ENCODE data around the gene PLXNC1.

GRCh38 chr12:94265966-94266745, 117.8 kb downstream of the PLXNC1 start:
- TF ChIP-seq, protein P1, sequence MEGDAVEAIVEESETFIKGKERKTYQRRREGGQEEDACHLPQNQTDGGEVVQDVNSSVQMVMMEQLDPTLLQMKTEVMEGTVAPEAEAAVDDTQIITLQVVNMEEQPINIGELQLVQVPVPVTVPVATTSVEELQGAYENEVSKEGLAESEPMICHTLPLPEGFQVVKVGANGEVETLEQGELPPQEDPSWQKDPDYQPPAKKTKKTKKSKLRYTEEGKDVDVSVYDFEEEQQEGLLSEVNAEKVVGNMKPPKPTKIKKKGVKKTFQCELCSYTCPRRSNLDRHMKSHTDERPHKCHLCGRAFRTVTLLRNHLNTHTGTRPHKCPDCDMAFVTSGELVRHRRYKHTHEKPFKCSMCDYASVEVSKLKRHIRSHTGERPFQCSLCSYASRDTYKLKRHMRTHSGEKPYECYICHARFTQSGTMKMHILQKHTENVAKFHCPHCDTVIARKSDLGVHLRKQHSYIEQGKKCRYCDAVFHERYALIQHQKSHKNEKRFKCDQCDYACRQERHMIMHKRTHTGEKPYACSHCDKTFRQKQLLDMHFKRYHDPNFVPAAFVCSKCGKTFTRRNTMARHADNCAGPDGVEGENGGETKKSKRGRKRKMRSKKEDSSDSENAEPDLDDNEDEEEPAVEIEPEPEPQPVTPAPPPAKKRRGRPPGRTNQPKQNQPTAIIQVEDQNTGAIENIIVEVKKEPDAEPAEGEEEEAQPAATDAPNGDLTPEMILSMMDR (conservative IDR thresholded peaks at IDR 0.05; ENCODE audit: low read length) = no peak
- no peak for TF ChIP-seq EZH2phosphoT487 (IDR thresholded peaks at IDR 0.05; ENCODE audit: borderline replicate concordance)

Data from Loucy (cell line).